Gastrocnemius medialis (tissue), 4 donors: ENCODE measurements around the gene SLC7A14. TPM values are rescaled to one million over a fixed set of nuclear protein-coding genes. Genes with fewer than 3 reads are reported as not detected.

ENCODE experiments used
- ATAC-seq, 2 donors: fragments of 150-250 bp; one replicate each; pipeline ENCODE4 v1.9.1; 2016
- DNase-seq, 2 donors: peaks; one replicate each; pipeline ENCODE4 v3.0.0-alpha.2; 2019
- H3K27ac ChIP-seq, 4 donors: fragments of 200-600 bp; sonication (generic); 1 replicate in 1 of 4; 2 replicates in 3 of 4; pipeline ENCODE4 v1.5.1; 2016 to 2018; ENCODE audit warnings: mild to moderate bottlenecking in 2 of 4, moderate library complexity in 1 of 4
- H3K27me3 ChIP-seq, 3 donors: fragments of 200-600 bp; sonication (generic) in 2 of 3; 1 replicate in 1 of 3; 2 replicates in 2 of 3; pipeline versions ENCODE4 v1.5.1 to v1.6.0; 2016 to 2019; ENCODE audit warnings: mild to moderate bottlenecking in 1 of 3, moderate library complexity in 1 of 3
- H3K36me3 ChIP-seq, 2 donors: fragments of 200-600 bp; sonication (generic) in 1 of 2; one replicate each; pipeline ENCODE4 v1.5.1; 2017 to 2018
- H3K4me1 ChIP-seq, 2 donors: fragments of 200-600 bp; sonication (generic) in 1 of 2; one replicate each; pipeline ENCODE4 v1.5.1; 2016 to 2017; ENCODE audit warnings: mild to moderate bottlenecking in 2 of 2
- H3K4me3 ChIP-seq, 4 donors: fragments of 200-600 bp; sonication (generic) in 3 of 4; 1 replicate in 1 of 4; 2 replicates in 3 of 4; pipeline ENCODE4 v1.5.1; 2016 to 2019; ENCODE audit warnings: mild to moderate bottlenecking in 2 of 4
- H3K9me3 ChIP-seq, 3 donors: fragments of 200-600 bp; sonication (generic) in 2 of 3; 1 replicate in 1 of 3; 2 replicates in 2 of 3; pipeline ENCODE4 v1.5.1; 2016 to 2019
- CTCF ChIP-seq, 5 experiments: fragments of 450-650 bp in 3 of 5; fragments of 200-600 bp in 2 of 5; sonication (generic) in 2 of 5; IDR thresholded peaks in 4 of 5; conservative IDR thresholded peaks in 1 of 5; 1 replicate in 4 of 5; 2 replicates in 1 of 5; pipeline ENCODE4 v1.5.1; 2016 to 2019; ENCODE audit warnings: antibody characterized with exemption in 5 of 5, mild to moderate bottlenecking in 3 of 5, moderate library complexity in 3 of 5
- POLR2A ChIP-seq, 2 donors: fragments of 450-650 bp; IDR thresholded peaks; one replicate each; pipeline ENCODE4 v1.6.1; 2017; ENCODE audit warnings: antibody characterized with exemption in 2 of 2, mild to moderate bottlenecking in 2 of 2, moderate library complexity in 2 of 2
- in situ Hi-C, 4 donors: fragments of 200-750 bp; cut with MboI; loops; one replicate each; pipeline versions ENCODE4 v1.15.0 to v1.8.0; 2017; ENCODE audit warnings: low sequenced_read_pairs in 4 of 4
- intact Hi-C: fragments of 100-400 bp; cut with DNase I; formaldehyde crosslinking; loops from one replicate; pipeline ENCODE4 v1.15.1; 2023; ENCODE audit warnings: low total_unique reads
- total RNA-seq, 4 donors: library from RNA; depleted of rRNA; stranded (reverse); fragments of >200 nt; gene quantifications; one replicate each; pipeline versions ENCODE4 v1.1.0 to v1.2.3, GENCODE V29; 2016

Gene SLC7A14
- total RNA-seq, 4 donors from 2014 or later = 0.02 TPM; not detected in 3

GRCh38 chr3:170425491-170426239 is 160.2 kb downstream of the SLC7A14 start:
- no peak overlapping the region for H3K27ac ChIP-seq
- DNase-seq = no peak
- in situ Hi-C loops (no loop called here), intact Hi-C loops (no loop called here)
- no peaks in the 10 kb centered on the region for H3K9me3 ChIP-seq
- H3K4me1 ChIP-seq = no peaks in the 10 kb centered on the region
- TF ChIP-seq POLR2A (IDR thresholded peaks at IDR 0.05) (no peak), CTCF (IDR thresholded peaks at IDR 0.05 in 4 of 5, conservative IDR thresholded peaks at IDR 0.05 in 1 of 5) (no peak)
- H3K36me3 ChIP-seq = no peaks in the 10 kb centered on the region
- ATAC-seq = no peak
- no peaks in the 10 kb centered on the region for H3K27me3 ChIP-seq
- H3K4me3 ChIP-seq = no peak overlapping the region

DNA sequence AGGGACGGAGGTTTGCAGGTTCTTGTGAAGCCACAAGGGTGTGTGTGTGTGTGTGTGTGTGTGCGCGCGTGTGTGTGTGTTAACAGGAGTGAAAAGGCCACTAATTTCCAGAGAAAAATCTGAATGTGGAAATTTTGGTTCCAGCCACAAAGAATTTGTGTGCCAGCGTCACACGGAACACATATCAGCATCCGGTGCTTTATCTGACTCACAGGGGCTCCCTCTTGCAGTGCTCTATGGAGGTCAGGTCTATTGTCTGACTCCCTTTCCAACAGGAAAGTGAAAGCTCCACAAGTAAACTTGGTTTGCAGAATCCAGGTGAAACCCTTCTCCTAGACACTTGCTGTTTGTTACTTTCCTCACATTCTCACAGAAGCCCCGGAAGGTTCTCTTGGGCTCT is 161.0 kb downstream of the SLC7A14 start:
- in situ Hi-C loops (loop anchor here in 3 of 4 donors (25.0 kb wide), 2 partner anchors 262 to 387 kb away; no protein-coding TSS in a partner anchor), intact Hi-C loops (no loop called here)
- H3K4me3 ChIP-seq = no peak overlapping the region
- DNase-seq = no peak
- ATAC-seq = no peak
- H3K36me3 ChIP-seq = no peaks in the 10 kb centered on the region
- no peak for TF ChIP-seq CTCF (IDR thresholded peaks at IDR 0.05 in 4 of 5, conservative IDR thresholded peaks at IDR 0.05 in 1 of 5)
- no peak for TF ChIP-seq POLR2A (IDR thresholded peaks at IDR 0.05)
- H3K9me3 ChIP-seq = no peaks in the 10 kb centered on the region
- peaks cover 1 to 4% (median 2%) of the 10 kb centered on the region in 3 donors for H3K27me3 ChIP-seq
- no peak overlapping the region for H3K27ac ChIP-seq
- H3K4me1 ChIP-seq = no peaks in the 10 kb centered on the region

GRCh38 chr3:170423001-170423615 is 162.8 kb downstream of the SLC7A14 start:
- intact Hi-C loops (no loop called here), in situ Hi-C loops (loop anchor here in 3 of 4 donors (25.0 kb wide), 2 partner anchors 264 to 389 kb away; no protein-coding TSS in a partner anchor)
- H3K27ac ChIP-seq = no peak overlapping the region
- no peak overlapping the region for H3K4me3 ChIP-seq
- no peaks in the 10 kb centered on the region for H3K9me3 ChIP-seq
- no peak for TF ChIP-seq POLR2A (IDR thresholded peaks at IDR 0.05)
- TF ChIP-seq CTCF (IDR thresholded peaks at IDR 0.05 in 4 of 5, conservative IDR thresholded peaks at IDR 0.05 in 1 of 5) = no peak
- DNase-seq = no peak
- H3K36me3 ChIP-seq = no peaks in the 10 kb centered on the region
- no peak for ATAC-seq
- H3K4me1 ChIP-seq = peaks cover 0 to 9% of the 10 kb centered on the region in 2 donors
- peaks cover 18 to 19% (median 18%) of the 10 kb centered on the region in 3 donors for H3K27me3 ChIP-seq

GRCh38 chr3:170421758-170422157 is 164.1 kb downstream of the SLC7A14 start:
- no peak overlapping the region for H3K4me3 ChIP-seq
- in situ Hi-C loops = loop anchor here in 3 of 4 donors (25.0 kb wide), 2 partner anchors 266 to 391 kb away; no protein-coding TSS in a partner anchor

More at GRCh38 chr3:170421758-170422157, 164.1 kb downstream of the SLC7A14 start:
- TF ChIP-seq CTCF (IDR thresholded peaks at IDR 0.05 in 4 of 5, conservative IDR thresholded peaks at IDR 0.05 in 1 of 5) (no peak), POLR2A (IDR thresholded peaks at IDR 0.05) (no peak)
- Histone ChIP-seq H3K9me3 (no peaks in the 10 kb centered on the region), H3K27me3 (peaks cover 25 to 29% (median 27%) of the 10 kb centered on the region in 3 donors), H3K27ac (no peak overlapping the region), H3K4me1 (peaks cover 0 to 9% of the 10 kb centered on the region in 2 donors), H3K36me3 (no peaks in the 10 kb centered on the region)
- ATAC-seq (no peak), DNase-seq (no peak)
- intact Hi-C loops = no loop called here
